ENCODE results near the gene SPAG6. TPM values are rescaled to one million over a fixed set of nuclear protein-coding genes. Genes with fewer than 3 reads are reported as not detected.

SPAG6 gene
- total RNA-seq, 1 experiment from 2014 or later: 0.74 TPM

DNA sequence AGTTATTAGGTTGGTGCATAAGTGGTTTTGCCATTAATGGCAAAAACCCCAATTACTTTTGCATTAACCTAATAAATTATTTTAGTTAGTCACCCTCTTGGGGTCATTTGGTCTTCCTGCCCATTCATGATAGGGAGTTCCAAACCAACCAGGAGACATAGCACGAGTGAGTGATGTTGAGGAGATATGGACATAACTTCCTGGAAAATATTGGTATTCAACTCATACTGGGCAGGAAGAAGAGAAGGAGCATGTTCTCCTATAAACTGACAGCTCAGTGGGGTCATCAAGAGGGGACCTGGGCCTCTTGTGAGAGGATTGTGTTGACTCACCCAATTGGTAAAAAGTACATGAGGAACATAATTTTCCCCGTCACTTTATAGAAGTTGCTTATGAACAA lies 23.7 kb downstream of the SPAG6 start:
- CTCF ChIA-PET: no interaction called here
- ATAC-seq (no peak), DNase-seq (ENCODE audit: low spot score) (no peak)
- Mint-ChIP-seq H3K27ac (no peak overlapping the region), H3K9me3 (no peaks in the 10 kb centered on the region), H3K36me3 (no peaks in the 10 kb centered on the region), H3K4me1 (no peaks in the 10 kb centered on the region), H3K27me3 (ENCODE audit: low read depth) (no peaks in the 10 kb centered on the region), H3K4me3 (no peak overlapping the region)
- POLR2A ChIA-PET: no interaction called here
- TF ChIP-seq ZNF121 (CRISPR knock-in tag; IDR thresholded peaks at IDR 0.05) (no peak), SOX15 (CRISPR knock-in tag; IDR thresholded peaks at IDR 0.05) (no peak), FOXP1 (CRISPR knock-in tag; IDR thresholded peaks at IDR 0.05; ENCODE audit: borderline replicate concordance) (no peak), CREB1 (CRISPR knock-in tag; IDR thresholded peaks at IDR 0.05) (no peak), NR3C1 (CRISPR knock-in tag; conservative IDR thresholded peaks at IDR 0.05; ENCODE audit: low read depth) (no peak), ZNF317 (CRISPR knock-in tag; IDR thresholded peaks at IDR 0.05; ENCODE audit: borderline replicate concordance, low read depth) (no peak)
- TF ChIP-seq, protein P1, sequence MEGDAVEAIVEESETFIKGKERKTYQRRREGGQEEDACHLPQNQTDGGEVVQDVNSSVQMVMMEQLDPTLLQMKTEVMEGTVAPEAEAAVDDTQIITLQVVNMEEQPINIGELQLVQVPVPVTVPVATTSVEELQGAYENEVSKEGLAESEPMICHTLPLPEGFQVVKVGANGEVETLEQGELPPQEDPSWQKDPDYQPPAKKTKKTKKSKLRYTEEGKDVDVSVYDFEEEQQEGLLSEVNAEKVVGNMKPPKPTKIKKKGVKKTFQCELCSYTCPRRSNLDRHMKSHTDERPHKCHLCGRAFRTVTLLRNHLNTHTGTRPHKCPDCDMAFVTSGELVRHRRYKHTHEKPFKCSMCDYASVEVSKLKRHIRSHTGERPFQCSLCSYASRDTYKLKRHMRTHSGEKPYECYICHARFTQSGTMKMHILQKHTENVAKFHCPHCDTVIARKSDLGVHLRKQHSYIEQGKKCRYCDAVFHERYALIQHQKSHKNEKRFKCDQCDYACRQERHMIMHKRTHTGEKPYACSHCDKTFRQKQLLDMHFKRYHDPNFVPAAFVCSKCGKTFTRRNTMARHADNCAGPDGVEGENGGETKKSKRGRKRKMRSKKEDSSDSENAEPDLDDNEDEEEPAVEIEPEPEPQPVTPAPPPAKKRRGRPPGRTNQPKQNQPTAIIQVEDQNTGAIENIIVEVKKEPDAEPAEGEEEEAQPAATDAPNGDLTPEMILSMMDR (IDR thresholded peaks at IDR 0.05): no peak
- TF ChIP-seq, protein P2, sequence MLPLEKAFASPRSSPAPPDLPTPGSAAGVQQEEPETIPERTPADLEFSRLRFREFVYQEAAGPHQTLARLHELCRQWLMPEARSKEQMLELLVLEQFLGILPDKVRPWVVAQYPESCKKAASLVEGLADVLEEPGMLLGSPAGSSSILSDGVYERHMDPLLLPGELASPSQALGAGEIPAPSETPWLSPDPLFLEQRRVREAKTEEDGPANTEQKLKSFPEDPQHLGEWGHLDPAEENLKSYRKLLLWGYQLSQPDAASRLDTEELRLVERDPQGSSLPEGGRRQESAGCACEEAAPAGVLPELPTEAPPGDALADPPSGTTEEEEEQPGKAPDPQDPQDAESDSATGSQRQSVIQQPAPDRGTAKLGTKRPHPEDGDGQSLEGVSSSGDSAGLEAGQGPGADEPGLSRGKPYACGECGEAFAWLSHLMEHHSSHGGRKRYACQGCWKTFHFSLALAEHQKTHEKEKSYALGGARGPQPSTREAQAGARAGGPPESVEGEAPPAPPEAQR (CRISPR knock-in tag; IDR thresholded peaks at IDR 0.05): no peak
- TF ChIP-seq, protein P3, sequence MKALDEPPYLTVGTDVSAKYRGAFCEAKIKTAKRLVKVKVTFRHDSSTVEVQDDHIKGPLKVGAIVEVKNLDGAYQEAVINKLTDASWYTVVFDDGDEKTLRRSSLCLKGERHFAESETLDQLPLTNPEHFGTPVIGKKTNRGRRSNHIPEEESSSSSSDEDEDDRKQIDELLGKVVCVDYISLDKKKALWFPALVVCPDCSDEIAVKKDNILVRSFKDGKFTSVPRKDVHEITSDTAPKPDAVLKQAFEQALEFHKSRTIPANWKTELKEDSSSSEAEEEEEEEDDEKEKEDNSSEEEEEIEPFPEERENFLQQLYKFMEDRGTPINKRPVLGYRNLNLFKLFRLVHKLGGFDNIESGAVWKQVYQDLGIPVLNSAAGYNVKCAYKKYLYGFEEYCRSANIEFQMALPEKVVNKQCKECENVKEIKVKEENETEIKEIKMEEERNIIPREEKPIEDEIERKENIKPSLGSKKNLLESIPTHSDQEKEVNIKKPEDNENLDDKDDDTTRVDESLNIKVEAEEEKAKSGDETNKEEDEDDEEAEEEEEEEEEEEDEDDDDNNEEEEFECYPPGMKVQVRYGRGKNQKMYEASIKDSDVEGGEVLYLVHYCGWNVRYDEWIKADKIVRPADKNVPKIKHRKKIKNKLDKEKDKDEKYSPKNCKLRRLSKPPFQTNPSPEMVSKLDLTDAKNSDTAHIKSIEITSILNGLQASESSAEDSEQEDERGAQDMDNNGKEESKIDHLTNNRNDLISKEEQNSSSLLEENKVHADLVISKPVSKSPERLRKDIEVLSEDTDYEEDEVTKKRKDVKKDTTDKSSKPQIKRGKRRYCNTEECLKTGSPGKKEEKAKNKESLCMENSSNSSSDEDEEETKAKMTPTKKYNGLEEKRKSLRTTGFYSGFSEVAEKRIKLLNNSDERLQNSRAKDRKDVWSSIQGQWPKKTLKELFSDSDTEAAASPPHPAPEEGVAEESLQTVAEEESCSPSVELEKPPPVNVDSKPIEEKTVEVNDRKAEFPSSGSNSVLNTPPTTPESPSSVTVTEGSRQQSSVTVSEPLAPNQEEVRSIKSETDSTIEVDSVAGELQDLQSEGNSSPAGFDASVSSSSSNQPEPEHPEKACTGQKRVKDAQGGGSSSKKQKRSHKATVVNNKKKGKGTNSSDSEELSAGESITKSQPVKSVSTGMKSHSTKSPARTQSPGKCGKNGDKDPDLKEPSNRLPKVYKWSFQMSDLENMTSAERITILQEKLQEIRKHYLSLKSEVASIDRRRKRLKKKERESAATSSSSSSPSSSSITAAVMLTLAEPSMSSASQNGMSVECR (CRISPR knock-in tag; IDR thresholded peaks at IDR 0.05; ENCODE audit: borderline replicate concordance): no peak
- TF ChIP-seq, protein P4, sequence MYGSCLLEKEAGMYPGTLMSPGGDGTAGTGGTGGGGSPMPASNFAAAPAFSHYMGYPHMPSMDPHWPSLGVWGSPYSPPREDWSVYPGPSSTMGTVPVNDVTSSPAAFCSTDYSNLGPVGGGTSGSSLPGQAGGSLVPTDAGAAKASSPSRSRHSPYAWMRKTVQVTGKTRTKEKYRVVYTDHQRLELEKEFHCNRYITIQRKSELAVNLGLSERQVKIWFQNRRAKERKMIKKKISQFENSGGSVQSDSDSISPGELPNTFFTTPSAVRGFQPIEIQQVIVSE (CRISPR knock-in tag; IDR thresholded peaks at IDR 0.05; ENCODE audit: borderline replicate concordance): no peak

DNA sequence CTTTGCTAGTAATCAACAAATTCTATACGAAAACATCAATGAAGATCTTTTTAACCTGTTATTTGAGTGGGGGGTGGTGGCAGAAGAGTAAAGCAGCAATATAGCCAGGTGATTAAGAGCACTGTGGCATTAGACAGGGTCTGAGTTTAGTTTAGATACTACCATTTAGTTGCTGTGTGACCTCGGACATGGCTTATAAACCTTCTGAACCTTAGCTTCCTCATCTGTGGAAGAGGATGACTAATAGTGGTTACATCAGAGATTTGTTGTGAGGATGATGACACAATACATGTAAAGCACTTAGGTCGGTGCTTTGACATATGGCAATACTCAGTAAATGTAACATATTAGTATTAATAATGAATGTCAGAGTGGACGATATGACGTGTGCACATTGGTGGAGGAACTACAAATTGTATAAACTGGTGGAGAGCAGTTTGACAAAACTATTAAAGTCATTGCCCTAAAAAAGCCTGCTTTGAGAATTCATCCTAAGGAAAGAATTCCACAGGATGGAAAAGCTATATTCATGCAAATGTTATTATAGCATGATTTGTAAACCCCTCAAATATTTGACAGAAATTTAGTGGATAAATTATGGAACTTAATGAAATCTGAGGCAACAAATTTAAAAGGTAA lies 24.3 kb downstream of the SPAG6 start:
- Mint-ChIP-seq H3K36me3 (no peaks in the 10 kb centered on the region), H3K4me1 (no peaks in the 10 kb centered on the region), H3K9me3 (no peaks in the 10 kb centered on the region), H3K27ac (no peak overlapping the region), H3K4me3 (no peak overlapping the region), H3K27me3 (ENCODE audit: low read depth) (no peaks in the 10 kb centered on the region)
- ChIA-PET POLR2A (no interaction called here), CTCF (no interaction called here)
- DNase-seq (ENCODE audit: low spot score) (no peak), ATAC-seq (no peak)
- TF ChIP-seq, protein P5, sequence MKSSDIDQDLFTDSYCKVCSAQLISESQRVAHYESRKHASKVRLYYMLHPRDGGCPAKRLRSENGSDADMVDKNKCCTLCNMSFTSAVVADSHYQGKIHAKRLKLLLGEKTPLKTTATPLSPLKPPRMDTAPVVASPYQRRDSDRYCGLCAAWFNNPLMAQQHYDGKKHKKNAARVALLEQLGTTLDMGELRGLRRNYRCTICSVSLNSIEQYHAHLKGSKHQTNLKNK (CRISPR knock-in tag; IDR thresholded peaks at IDR 0.05): no peak
- TF ChIP-seq ZNF232 (CRISPR knock-in tag; IDR thresholded peaks at IDR 0.05) (no peak), PRRX2 (CRISPR knock-in tag; IDR thresholded peaks at IDR 0.05) (no peak)
- TF ChIP-seq, protein P6, sequence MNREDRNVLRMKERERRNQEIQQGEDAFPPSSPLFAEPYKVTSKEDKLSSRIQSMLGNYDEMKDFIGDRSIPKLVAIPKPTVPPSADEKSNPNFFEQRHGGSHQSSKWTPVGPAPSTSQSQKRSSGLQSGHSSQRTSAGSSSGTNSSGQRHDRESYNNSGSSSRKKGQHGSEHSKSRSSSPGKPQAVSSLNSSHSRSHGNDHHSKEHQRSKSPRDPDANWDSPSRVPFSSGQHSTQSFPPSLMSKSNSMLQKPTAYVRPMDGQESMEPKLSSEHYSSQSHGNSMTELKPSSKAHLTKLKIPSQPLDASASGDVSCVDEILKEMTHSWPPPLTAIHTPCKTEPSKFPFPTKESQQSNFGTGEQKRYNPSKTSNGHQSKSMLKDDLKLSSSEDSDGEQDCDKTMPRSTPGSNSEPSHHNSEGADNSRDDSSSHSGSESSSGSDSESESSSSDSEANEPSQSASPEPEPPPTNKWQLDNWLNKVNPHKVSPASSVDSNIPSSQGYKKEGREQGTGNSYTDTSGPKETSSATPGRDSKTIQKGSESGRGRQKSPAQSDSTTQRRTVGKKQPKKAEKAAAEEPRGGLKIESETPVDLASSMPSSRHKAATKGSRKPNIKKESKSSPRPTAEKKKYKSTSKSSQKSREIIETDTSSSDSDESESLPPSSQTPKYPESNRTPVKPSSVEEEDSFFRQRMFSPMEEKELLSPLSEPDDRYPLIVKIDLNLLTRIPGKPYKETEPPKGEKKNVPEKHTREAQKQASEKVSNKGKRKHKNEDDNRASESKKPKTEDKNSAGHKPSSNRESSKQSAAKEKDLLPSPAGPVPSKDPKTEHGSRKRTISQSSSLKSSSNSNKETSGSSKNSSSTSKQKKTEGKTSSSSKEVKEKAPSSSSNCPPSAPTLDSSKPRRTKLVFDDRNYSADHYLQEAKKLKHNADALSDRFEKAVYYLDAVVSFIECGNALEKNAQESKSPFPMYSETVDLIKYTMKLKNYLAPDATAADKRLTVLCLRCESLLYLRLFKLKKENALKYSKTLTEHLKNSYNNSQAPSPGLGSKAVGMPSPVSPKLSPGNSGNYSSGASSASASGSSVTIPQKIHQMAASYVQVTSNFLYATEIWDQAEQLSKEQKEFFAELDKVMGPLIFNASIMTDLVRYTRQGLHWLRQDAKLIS (CRISPR knock-in tag; IDR thresholded peaks at IDR 0.05; ENCODE audit: borderline replicate concordance): no peak

Data from WTC11 (cell line).